Colonic mucosa (tissue), 4 donors: ENCODE results near the gene RPTOR. TPM values are rescaled to one million over a fixed set of nuclear protein-coding genes. Genes with fewer than 3 reads are reported as not detected.

Experiments used
- DNase-seq: peaks from one replicate; pipeline ENCODE4 v3.0.0-alpha.2; 2020
- H3K27ac ChIP-seq: fragments of 200-600 bp; one replicate; pipeline ENCODE4 v1.8.0; 2021
- H3K27me3 ChIP-seq: fragments of 200-600 bp; one replicate; pipeline ENCODE4 v1.8.0; 2021
- H3K36me3 ChIP-seq: fragments of 200-600 bp; one replicate; pipeline ENCODE4 v1.8.0; 2021
- H3K4me1 ChIP-seq: fragments of 200-600 bp; one replicate; pipeline ENCODE4 v1.8.0; 2021; ENCODE audit warnings: mild to moderate bottlenecking
- H3K4me3 ChIP-seq: fragments of 200-600 bp; one replicate; pipeline ENCODE4 v1.8.0; 2021
- H3K9ac ChIP-seq, 2 donors: one replicate each; pipeline ENCODE4 v1.7.0; 2013; ENCODE audit warnings: control low read depth in 2 of 2, low read depth in 2 of 2, low read length in 2 of 2
- H3K9me3 ChIP-seq: fragments of 200-600 bp; one replicate; pipeline ENCODE4 v1.8.0; 2021
- CTCF ChIP-seq: fragments of 200-600 bp; IDR thresholded peaks from one replicate; pipeline ENCODE4 v1.8.0; 2022; ENCODE audit warnings: antibody characterized with exemption, mild to moderate bottlenecking
- intact Hi-C: fragments of 100-400 bp; cut with DNase I; formaldehyde crosslinking; loops from one replicate; pipeline ENCODE4 v1.14.1; 2022
- total RNA-seq, 2 donors: library from RNA; stranded (reverse); fragmentation: NEBNext Ultra II Directional in 1 of 2; extraction: Animal tissue kit (Norgen Biotek cat#: 25700) in 1 of 2; gene quantifications; one replicate each; pipeline ENCODE4 v1.2.1, GENCODE V29; 2021
- donor health status: healthy.
- donor health status: DM: no; HTN: no; CAD: no.
- donor health status: DM: no; HTN: no; CAD: no.

Gene RPTOR
- total RNA-seq, 2 donors from 2014 or later: 21.2 to 39.6 TPM

GRCh38 chr17:80774643-80775281, 230.1 kb downstream of the RPTOR start:
- Histone ChIP-seq H3K27ac (no peak overlapping the region), H3K27me3 (no peaks in the 10 kb centered on the region), H3K9ac (no peak overlapping the region), H3K4me1 (no peaks in the 10 kb centered on the region), H3K36me3 (no peaks in the 10 kb centered on the region), H3K4me3 (no peak overlapping the region), H3K9me3 (no peaks in the 10 kb centered on the region)
- DNase-seq: no peak
- intact Hi-C loops: no loop called here
- no peak for TF ChIP-seq CTCF

DNA sequence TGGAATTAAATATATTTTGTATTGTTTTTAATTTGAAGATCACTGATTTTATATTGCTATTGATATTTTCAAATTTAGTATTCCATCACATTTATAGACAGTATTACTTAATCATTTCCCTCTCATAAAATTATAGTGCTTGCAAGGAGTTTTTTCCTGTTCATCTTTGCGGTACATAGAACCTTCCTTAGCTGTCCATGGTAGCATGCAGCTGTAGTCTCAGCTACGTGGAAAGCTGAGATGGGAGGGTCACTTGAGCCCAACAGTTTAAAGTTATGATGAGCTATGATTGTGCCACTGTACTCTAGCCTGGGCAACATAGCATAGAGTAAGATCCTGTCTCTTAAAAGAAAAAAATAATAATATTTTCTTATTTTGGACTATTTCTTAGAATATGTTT, 231.2 kb downstream of the RPTOR start:
- Histone ChIP-seq H3K4me3 (no peak overlapping the region), H3K27ac (no peak overlapping the region), H3K9me3 (no peaks in the 10 kb centered on the region), H3K9ac (no peak overlapping the region), H3K36me3 (no peaks in the 10 kb centered on the region), H3K27me3 (no peaks in the 10 kb centered on the region), H3K4me1 (no peaks in the 10 kb centered on the region)
- intact Hi-C loops: no loop called here
- DNase-seq: no peak
- TF ChIP-seq CTCF: no peak

- H3K36me3 ChIP-seq: no peaks in the 10 kb centered on the region
- no peak overlapping the region for H3K9ac ChIP-seq
- H3K4me3 ChIP-seq: no peak overlapping the region
- no peaks in the 10 kb centered on the region for H3K27me3 ChIP-seq
- H3K4me1 ChIP-seq: no peaks in the 10 kb centered on the region
- no peak for DNase-seq
- intact Hi-C loops: no loop called here
- H3K27ac ChIP-seq: no peak overlapping the region
- no peak for TF ChIP-seq CTCF
- H3K9me3 ChIP-seq: no peaks in the 10 kb centered on the region
Measured at GRCh38 chr17:80777274-80777673, 232.6 kb downstream of the RPTOR start.

- no peak overlapping the region for H3K27ac ChIP-seq
- no peak overlapping the region for H3K4me3 ChIP-seq
- no peaks in the 10 kb centered on the region for H3K27me3 ChIP-seq
- intact Hi-C loops: no loop called here
- H3K9ac ChIP-seq: no peak overlapping the region
- DNase-seq: no peak
- no peaks in the 10 kb centered on the region for H3K9me3 ChIP-seq
- no peaks in the 10 kb centered on the region for H3K36me3 ChIP-seq
- TF ChIP-seq CTCF: no peak
- no peaks in the 10 kb centered on the region for H3K4me1 ChIP-seq
Measured at GRCh38 chr17:80778716-80779115, 234.1 kb downstream of the RPTOR start.

- Histone ChIP-seq H3K27me3 (no peaks in the 10 kb centered on the region), H3K4me1 (no peaks in the 10 kb centered on the region), H3K36me3 (no peaks in the 10 kb centered on the region), H3K9ac (no peak overlapping the region), H3K27ac (no peak overlapping the region), H3K9me3 (no peaks in the 10 kb centered on the region), H3K4me3 (no peak overlapping the region)
- DNase-seq: no peak
- no peak for TF ChIP-seq CTCF
- intact Hi-C loops: no loop called here
Measured at GRCh38 chr17:80779336-80779735, 234.7 kb downstream of the RPTOR start.
